Stimulated activated CD8-positive, alpha-beta memory T cell treated with anti-CD3 and anti-CD28 coated beads, Interleukin-4, amount 100 ng/mL, for 24 hours (primary cell): ENCODE data around the gene TUBB1.
"Not testable (repeated sequence)": the region's sequence is repeated elsewhere in the genome, so short reads cannot be mapped to it uniquely, and the experiment has no call there.

Experiments
- DNase-seq: peaks from one replicate; pipeline ENCODE4 v3.0.0-alpha.2; 2020; ENCODE audit warnings: low read depth

TUBB1 gene

DNA sequence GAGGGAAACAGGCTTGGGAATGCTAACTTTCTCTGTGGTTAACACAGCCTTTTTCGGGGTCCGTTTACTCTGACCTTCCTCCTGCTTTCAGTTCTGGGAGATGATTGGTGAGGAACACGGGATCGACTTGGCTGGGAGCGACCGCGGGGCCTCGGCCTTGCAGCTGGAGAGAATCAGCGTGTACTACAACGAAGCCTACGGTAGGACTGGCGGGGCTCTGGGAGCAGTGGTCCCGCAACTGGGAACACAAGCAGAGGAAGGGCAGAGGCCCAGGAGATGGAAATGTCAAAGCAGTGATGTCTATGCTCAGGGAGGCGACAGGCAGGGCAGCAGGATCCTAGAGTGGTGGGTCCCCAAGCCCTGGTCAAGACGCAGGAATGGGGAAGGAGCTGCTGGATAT is 3.5 kb downstream of the TUBB1 start:
- no peak for DNase-seq

DNA sequence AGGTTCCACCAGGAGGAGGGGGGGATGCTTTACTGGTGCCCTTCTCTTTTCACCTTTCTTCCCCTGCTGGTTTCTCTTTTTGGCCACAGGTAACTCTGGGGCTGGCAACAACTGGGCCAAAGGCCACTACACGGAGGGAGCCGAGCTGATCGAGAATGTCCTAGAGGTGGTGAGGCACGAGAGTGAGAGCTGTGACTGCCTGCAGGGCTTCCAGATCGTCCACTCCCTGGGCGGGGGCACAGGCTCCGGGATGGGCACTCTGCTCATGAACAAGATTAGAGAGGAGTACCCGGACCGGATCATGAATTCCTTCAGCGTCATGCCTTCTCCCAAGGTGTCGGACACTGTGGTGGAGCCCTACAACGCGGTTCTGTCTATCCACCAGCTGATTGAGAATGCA is 4.4 kb downstream of the TUBB1 start:
- no peak for DNase-seq

DNA sequence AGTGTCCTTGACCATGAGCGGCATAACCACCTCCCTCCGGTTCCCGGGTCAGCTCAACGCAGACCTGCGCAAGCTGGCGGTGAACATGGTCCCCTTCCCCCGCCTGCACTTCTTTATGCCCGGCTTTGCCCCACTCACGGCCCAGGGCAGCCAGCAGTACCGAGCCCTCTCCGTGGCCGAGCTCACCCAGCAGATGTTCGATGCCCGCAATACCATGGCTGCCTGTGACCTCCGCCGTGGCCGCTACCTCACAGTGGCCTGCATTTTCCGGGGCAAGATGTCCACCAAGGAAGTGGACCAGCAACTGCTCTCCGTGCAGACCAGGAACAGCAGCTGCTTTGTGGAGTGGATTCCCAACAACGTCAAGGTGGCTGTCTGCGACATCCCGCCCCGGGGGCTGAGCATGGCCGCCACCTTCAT is 4.9 kb downstream of the TUBB1 start:
- no peak for DNase-seq

DNA sequence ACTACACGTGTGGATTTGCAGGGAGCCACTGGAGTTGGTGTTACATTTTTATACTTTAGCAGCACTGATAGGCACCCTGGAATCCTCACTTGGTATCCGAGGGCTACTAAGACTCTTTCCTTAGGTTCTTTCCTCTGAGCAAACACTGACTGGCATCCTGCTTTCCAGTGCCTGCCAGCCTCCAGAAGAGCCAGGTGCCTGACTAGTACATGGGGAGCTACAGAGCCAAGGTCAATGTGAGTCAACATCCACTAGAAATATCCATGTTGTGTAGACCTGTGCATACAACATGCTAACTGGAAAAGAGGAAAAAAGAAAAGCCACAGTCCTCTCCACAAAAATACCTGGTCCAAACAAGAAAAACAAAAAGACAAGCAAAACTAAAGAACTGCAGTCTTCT is 5.9 kb downstream of the TUBB1 start:
- DNase-seq, result no peak

DNA sequence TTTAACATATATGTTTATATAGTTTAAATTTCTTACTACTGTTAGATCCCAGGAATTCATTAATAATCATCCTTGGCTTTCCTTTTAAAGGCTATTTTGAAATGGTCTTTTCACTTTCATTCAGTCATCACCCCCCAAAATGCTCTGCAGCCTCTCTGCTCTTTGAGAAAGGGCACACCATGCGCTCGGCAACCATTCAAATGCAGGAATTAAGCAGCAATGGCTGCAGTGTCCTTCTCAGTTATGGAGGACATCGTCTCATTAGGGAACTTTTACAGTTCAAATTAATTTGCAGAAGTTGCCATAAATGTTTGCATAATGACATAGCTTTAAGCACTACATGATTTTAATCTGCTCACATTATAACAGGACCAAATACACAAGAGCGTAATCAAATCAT is 6.3 kb downstream of the TUBB1 start:
- DNase-seq, result no peak

DNA sequence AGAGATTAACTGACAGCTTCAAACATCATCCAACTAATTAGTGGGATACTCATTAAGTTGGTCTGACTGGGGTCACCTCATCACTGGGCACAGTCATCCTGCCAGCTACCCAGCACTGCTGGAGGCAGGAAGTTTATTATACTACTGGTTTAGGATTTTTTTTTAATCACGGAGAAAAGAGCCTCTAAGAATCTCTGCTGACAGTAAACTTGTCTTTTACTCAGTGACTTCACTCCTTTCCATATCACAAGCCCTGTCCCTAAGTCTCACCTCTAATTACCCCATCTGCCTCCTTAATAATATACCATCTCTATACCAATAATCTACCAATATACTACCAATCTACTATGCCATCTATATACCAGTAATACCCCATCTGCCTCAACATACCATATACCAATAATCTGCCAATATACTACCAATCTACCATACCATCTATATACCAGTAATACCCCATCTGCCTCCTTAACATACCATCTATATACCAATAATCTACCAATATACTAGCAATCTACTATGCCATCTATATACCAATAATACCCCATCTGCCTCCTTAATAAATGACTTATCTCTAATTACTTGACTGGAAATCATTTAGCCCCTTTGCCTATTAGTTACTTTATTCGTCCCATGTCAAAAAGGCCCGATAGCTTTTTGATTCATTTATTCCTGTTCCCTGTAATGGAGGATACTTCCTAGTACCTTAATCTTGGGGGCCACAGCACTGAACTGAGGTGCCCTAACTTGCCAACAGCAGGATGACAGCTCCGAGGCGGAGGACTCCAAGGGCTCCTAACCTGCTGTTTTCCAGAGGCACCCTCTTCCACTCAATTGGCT is 7.9 kb downstream of the TUBB1 start:
- DNase-seq, result no peak

DNA sequence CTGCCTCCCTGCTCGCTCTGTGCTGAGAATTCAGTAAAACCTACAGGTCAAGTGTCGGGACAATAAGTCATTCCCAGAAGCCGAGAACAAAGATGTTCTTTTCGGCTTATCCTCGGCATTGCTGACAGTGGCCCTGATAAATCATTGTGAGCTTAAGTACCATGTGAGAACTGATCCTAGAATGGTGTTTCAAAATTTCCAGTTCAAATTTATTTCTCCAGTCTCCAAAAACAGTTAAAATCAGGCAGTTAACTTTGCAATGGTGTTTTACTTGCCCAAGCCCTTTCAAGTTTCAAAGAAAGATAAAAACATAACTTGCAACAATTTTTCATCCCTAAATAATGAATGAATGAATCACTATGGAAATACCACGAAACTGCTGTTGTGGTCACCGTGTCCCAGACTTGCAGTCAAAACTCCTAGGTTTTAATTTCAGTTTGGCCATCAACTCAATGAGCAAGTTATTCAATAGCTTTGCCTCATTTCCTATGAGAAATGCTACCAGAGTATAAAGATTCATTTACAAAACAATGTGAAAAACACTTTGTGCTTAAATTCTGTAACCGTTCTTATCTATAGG is 8.6 kb downstream of the TUBB1 start:
- no peak for DNase-seq

DNA sequence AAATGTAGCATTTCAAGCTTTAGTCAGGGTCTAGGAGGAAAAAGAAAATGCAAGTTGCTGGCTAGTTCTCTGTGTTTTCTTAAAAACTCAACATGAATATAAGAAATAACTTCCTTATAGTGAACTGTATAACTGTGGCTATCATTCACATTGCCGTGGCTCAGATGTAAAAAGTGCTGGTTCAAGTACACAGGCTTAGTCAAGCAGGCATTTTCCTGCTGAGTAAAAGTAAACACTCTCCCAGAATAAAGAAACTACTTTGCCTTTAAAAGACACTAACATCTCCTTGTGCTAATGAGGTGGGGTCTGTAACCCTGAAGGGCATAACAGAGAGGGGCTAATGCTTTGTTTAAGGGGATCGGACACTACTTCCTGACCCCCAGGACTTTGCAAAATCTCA is 9.6 kb downstream of the TUBB1 start:
- DNase-seq, result no peak

DNA sequence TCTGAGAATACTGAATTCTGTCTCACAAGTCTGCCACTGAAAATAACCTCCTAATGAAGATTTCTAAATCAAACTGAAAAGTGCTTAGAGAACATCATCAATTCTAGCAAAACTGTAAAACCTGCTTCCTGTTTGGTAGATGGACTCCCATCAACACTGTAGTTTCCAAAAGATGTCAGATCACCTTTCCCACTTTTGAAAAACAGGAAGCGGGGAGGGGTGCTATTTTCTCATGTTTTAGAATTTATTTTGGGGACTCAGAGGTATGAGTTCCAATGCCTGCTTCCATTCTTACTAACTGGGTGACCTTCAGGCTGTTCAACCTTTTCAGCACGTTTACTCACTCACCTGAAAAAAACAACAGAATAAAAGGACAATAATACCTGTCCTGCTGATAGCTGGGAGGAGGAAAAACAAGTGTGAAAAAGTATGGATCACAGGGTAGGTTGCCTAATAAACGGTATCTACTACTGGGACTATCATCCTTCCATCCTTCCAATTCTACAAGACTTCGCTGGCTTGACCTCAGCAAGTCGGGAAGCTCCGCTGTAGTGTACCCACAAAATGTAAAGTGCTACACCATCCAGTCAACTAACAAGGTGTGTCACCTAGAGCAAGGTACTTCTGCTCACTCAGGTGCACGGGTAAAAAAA is 11.8 kb downstream of the TUBB1 start:
- DNase-seq, result no peak

DNA sequence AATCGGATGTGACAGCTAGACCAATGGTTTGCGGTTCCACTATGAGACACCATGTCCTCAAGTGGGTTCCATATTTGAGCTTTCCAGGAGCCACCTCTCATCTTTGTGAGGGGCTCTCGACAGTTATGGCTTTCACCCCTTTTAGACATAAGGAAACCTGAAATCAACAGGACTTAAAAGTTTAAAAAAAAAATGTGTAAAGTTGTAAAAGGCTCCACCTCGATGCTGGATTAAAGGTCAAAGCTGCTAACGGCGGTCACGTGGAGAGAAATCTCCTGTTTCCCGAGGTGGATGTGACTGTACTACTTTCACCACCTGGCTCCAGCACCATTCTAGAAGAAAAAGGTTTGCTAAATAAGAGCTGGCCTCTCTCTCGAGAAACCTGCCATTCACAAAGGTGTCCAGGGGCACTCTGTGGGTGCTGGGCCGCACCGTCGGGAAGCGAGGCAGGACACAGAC is 12.4 kb downstream of the TUBB1 start:
- DNase-seq, result no peak

DNA sequence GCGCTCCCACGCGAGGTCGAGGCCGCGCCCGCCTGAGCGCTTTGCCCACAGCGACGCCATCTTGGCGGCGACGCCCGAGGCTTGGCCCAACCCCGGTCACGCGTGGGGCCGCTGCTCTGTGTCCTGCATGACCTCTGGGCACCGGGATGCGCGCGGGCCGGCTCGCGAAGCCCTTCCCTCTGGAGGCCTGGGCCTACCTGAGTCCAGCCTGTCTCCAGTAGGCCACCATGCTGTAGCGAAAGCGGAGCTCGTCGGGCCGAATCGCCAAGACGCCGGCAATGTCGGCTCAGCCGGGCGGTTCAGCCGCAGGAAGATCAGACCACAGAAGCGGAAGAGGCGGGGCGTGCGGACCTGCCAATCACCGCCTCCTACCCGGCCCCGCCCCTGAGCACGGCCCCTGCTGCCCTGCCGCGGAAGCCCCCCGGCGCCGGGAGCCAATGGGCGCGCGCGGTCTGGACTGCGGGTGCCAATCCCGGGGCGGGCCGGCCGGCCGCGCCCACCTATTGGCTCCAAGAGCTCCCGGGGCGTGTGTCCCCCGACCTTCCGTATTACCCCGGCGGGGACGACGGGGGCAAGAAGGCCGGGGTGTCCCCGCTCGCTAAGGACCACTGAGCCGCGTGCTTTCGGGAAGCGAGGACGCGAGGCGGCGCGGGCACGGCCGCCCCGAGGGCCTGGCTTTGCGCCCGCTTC is 12.9 kb downstream of the TUBB1 start, which contains the start of gene ATP5F1E:
TSS of gene ATP5F1E (minus strand) at position 313 of the 690 bp plus-strand sequence. CDS start at position 229, 84 bp downstream.
- DNase-seq, result peak; percentile 96

DNA sequence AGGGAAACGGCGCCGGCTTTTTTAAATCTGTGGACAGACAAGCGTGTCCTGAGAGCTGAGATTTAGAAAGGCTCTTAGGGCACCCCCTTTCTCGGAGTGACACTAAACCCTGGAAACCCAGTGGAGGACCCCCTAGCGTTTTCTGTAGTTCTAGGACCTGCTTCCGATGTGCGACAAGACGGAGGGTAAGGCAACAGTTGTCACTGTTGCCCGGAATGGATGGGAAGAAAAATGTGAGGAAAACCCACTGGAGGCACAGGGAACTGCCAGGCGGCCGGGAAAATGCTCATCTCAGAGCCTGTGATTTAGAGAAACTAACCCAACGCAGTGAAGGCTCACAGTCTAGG is 13.5 kb downstream of the TUBB1 start:
- DNase-seq, result no peak

DNA sequence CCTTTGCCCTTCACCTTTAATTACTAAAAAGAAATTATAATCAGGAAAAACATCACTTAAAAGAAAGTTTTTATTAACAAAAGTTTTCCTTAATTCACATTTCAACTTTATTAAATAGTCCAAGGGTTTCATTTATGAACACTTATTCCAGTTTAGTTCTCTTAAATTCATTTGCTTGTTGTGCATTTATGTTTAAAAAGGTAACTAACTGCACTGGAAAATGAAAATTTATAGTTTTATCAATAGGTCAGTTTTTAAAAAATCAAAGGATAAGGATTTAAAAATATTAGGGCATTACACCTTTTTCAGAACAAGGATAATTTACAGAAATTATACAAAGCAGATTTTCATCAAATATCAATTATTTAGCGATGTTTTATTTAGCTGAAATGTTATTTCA is 13.9 kb downstream of the TUBB1 start:
- no peak for DNase-seq

DNA sequence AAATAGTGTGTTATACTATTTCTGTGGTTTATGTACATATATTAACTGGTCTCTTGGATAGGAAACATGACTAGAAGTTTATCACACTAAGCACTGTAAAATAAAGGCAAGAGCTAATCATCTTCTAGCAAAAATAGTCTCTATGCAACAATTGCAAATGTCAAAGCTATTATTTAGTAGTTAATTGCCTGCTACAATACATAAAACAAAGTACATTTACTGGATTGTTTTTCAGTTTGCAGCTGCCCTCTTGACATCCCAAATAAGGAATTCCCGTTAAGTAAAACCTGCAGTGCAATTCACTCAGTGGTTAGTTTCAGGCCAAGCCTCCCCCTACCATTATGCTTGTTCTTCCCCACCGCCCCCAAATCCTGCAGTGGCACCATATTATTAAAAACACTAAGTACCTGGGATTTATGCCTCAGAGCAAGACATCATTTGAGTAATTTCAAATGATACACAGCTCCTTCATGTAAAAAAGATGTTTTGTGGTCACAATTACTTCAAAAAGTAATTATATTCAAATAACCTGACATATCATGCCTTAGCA is 14.5 kb downstream of the TUBB1 start:
- DNase-seq, result no peak

DNA sequence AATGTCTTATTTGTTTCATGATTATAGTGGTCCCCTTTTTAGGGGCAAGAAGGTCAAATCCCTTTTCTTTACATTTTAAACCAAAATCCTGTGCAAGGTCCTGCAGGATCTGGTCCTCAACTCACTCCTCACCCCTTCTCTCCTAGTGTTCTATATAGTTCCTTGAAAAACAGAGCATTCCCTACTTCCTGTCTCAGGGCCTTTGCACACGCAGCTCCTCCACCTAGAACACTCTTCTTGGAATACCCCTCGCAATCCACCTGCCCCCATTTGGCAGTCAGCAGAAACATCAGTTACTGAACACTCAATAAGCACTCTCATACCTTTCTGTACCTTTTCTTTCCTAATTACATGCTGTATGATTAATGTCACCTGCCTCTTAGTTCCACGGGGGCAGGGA is 16.2 kb downstream of the TUBB1 start:
- no peak for DNase-seq

DNA sequence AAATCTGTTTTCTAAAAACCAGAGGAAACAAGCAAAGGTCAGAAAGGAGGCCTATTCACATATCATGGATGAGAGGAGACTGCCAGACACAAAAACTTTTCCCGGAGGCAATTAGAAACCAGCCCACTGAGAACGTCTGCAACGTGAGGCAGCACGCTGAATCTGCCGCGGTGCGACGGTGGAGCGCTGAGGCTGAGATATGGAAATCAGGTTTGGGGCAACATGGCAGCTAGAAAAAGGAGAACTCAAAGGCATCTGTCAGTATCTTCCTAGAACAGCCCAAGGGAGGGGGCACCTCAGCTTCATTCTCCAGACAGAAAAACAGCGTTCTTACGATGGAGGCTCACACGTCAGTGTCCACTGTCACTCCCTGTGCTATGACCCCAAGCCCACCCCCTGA is 18.2 kb downstream of the TUBB1 start:
- DNase-seq, result no peak

DNA sequence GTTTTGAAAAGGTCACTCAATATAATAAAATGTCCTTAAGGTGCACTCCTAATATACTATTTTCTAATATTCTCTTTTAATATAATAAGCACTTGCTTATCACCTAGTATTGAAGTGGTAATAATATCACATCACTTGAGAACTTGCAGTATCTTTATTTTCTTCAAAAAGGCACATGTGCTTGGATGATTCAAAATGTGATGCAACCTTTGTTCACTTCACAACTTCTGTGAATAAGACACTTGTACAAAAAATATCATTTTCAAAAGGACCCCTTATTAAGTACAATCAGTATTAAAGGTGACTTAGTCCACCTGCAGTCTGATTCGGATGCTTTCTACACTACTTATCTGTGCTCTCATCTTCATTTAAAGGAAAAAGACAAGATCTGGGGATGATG is 20.0 kb downstream of the TUBB1 start:
- DNase-seq, result no peak

DNA sequence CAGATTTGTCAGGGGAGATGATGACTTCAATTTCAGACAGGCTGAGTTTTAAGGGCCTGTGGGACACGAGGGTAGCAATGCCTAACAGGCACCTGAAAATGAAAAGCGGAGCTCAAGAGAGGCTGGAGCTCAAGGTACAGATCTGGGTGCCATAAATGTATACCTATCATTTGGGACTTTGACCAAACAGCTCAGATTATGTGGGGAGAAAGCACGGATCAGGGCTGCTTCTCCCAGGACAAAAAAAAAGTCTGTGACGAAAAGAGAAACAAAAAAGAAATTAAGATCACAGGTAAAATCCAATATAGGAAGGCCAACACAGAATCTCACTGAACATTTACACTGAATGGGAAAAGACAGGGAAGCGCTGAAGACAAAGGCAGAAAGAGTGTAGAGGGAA is 21.4 kb downstream of the TUBB1 start:
- DNase-seq, result no peak

DNA sequence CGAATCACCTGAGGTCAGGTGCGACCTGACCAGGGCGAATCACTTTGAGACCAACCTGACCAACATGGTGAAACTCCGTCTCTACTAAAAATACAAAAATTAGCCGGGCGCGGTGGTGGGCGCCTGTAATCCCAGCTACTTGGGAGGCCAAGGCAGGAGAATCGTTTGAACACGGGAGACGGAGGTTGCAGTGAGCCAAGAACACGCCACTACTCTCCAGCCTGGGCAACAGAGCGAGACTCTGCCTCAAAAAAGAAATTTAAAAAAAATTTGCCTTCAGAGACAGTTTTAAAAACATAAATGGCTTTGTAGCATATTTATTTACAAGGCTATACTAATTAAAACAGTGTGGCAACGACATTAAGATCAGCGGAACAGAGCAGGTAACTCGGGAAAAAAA is 22.3 kb downstream of the TUBB1 start:
- DNase-seq, result not testable (repeated sequence)

DNA sequence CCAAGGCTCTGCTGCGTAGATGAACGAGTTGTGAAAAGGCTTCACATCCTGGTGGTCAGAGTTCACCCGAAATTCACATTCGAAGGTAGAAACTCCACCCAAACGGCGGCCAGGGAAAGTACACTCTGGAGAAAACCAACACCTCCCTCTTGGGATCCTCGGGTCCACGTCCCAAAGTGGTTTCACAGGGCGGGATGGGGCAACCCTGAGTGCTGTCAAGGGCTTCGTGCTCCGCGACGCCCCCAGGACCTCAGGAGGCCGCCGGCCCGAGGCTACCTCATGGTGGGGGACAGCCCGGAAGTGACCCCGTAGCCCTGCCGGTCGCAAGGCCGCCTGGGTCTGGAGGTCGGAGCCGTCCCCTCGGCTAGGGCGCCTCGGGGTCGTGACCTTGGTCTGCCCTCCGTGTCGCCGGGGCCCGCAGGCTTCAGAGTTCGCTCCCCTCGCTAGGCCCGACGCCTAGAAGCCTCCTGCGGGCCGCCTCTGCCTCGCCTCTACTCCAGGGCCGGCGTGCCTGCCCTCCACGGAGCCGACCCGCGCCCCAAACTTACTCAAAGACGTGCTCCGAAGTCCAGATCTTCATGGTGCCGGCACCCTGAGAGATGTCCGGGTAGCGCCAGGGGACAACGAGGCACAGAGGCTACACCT is 23.0 kb downstream of the TUBB1 start, which contains the start of gene PRELID3B:
TSS of gene PRELID3B (minus strand) at position 636 of the 645 bp plus-strand sequence. CDS start at position 580, 56 bp downstream.
- peak; percentile 13 for DNase-seq

DNA sequence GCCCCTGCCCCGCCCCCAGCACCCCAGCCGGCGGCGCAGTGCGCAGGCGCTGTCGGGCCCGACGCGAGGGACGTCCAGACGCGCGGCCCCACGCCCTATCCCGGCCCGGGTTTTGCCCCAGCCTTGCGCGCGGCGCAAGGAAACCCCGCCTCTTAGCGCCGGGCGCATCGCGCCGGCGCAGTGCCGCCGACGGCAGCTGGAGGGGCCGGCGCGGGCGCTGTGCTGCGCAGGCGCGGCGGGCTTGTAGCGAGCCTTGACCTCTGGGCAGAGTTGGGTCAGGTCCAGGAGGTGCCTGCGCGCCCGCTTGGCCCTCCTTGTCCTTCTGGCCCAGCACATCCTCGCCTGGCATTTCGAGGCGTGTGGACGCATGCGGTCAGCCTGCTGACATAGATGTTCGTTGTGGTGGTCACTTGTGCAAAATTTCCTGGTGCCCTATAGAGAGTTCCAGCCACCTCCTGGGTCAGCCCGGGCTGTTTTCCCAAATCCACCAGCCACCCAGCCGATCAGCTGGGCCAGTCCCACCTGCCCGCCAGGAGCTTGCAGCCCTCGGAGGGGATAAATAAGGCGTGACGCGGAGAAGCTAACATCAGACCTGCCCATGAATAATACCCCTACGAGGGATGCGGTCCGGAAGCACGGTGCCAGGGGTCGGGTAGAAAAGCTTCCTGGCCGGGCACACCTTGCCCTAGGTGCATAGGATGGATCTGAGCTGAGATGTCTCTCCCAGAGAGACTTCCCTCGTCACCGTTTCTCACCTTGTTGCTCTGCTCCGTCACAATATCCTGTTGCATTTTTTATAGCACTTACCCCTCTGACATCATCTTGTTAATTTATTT is 23.8 kb downstream of the TUBB1 start:
- DNase-seq, result peak; percentile 92
